Right lobe of liver (tissue), 4 donors: Measurements from ENCODE around the gene GPR31.

ENCODE experiments used
- POLR2A ChIP-seq: fragments of 450-650 bp; IDR thresholded peaks from one replicate; pipeline ENCODE4 v1.6.1; 2017; ENCODE audit warnings: antibody characterized with exemption, mild to moderate bottlenecking
- TF ChIP-seq, protein P1 (sequence below), 4 donors: fragments of 200-600 bp in 3 of 4; fragments of 450-650 bp in 1 of 4; IDR thresholded peaks; one replicate each; pipeline versions ENCODE4 v1.5.1 to v1.8.0; 2016 to 2022; ENCODE audit warnings: antibody characterized with exemption in 4 of 4, mild to moderate bottlenecking in 2 of 4
- donor health status: DM: no; HTN: no; CAD: no.
- donor health status: DM: no; HTN: no; CAD: no.
- donor health status: DM: no; HTN: yes; CAD: no.

DNA sequence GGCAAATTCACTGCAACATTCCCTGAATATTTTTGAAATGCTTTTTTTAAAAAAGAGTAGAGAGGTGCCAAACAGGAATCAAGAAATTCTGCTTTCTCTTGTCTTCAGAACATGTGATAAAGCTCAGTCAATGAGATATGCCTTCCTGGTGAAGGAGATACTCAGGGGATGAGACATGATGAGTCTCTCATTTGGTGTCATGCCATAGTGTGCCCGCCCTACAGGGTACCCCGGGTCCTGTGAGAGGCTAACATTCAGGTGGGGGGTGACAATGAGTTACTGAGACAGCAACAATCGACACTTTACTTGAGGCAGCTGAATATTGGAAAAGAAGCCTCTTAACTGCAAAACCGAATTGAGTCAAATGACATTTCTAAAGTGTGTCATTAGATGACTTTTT is 28.2 kb downstream of the GPR31 start:
- TF ChIP-seq POLR2A, result no peak
- TF ChIP-seq, protein P1, sequence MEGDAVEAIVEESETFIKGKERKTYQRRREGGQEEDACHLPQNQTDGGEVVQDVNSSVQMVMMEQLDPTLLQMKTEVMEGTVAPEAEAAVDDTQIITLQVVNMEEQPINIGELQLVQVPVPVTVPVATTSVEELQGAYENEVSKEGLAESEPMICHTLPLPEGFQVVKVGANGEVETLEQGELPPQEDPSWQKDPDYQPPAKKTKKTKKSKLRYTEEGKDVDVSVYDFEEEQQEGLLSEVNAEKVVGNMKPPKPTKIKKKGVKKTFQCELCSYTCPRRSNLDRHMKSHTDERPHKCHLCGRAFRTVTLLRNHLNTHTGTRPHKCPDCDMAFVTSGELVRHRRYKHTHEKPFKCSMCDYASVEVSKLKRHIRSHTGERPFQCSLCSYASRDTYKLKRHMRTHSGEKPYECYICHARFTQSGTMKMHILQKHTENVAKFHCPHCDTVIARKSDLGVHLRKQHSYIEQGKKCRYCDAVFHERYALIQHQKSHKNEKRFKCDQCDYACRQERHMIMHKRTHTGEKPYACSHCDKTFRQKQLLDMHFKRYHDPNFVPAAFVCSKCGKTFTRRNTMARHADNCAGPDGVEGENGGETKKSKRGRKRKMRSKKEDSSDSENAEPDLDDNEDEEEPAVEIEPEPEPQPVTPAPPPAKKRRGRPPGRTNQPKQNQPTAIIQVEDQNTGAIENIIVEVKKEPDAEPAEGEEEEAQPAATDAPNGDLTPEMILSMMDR (IDR thresholded peaks at IDR 0.05), result no peak
